Measurements from ENCODE around the gene SEC24D.
A peak's percentile ranks its signal among the peaks of the same experiment; 100 is the strongest.

Gene SEC24D

GRCh38 chr4:118712872-118713271 is 123.1 kb downstream of the SEC24D start:
- no peaks in the 10 kb centered on the region for H3K27me3 ChIP-seq (ENCODE audit: control insufficient read depth in 1 of 2, insufficient read depth in 1 of 2, low read length in 2 of 2)
- DNase-seq: peak; percentile 14
- peak overlapping the region; percentile 60 for H4K8ac ChIP-seq (ENCODE audit: low read length)
- H4K91ac ChIP-seq (ENCODE audit: low read length): no peak overlapping the region
- H2BK5ac ChIP-seq (ENCODE audit: low read depth, low read length, poor library complexity, severe bottlenecking): no peak overlapping the region
- H3K9ac ChIP-seq (ENCODE audit: low read length): no peak overlapping the region
- H3K18ac ChIP-seq (ENCODE audit: low read depth in 1 of 2, low read length in 2 of 2): peak overlapping the region in 1 of 2 experiments; percentile 21
- 76% methylated on average over 1 of the region's 1 CpG for WGBS
- H3K27ac ChIP-seq (ENCODE audit: low read length, poor library complexity, severe bottlenecking): no peak overlapping the region
- H2BK15ac ChIP-seq (ENCODE audit: low read depth, poor library complexity, severe bottlenecking): no peak overlapping the region
- H2BK120ac ChIP-seq (ENCODE audit: low read depth, low read length): no peak overlapping the region
- H3K14ac ChIP-seq (ENCODE audit: low read length in 2 of 2): peak overlapping the region in 1 of 2 experiments; percentile 8
- no peaks in the 10 kb centered on the region for H3K9me3 ChIP-seq (ENCODE audit: control insufficient read depth, low read length)
- no peak overlapping the region for H3K4me3 ChIP-seq (ENCODE audit: insufficient read depth in 1 of 2, low read depth in 1 of 2, low read length in 2 of 2)
- H3K23ac ChIP-seq (ENCODE audit: low read length in 2 of 2): peak overlapping the region in 1 of 2 experiments; percentile 72
- H3K4me1 ChIP-seq (ENCODE audit: control insufficient read depth, insufficient read depth, low read depth, low read length): no peaks in the 10 kb centered on the region
- H3K4me2 ChIP-seq (ENCODE audit: low read length, poor library complexity, severe bottlenecking): no peak overlapping the region
- H2BK12ac ChIP-seq (ENCODE audit: low read length in 2 of 2): no peak overlapping the region
- H3K4ac ChIP-seq (ENCODE audit: low read depth in 1 of 2, low read length in 2 of 2): no peak overlapping the region
- H3K36me3 ChIP-seq (ENCODE audit: control insufficient read depth in 1 of 2, insufficient read depth in 2 of 2, low read depth in 1 of 2, low read length in 2 of 2): peaks cover 8 to 47% of the 10 kb centered on the region in 2 experiments
- no peak overlapping the region for H2AFZ ChIP-seq (ENCODE audit: low read depth, low read length)
- H2AK5ac ChIP-seq (ENCODE audit: low read length, severe bottlenecking): no peak overlapping the region
- H3K79me1 ChIP-seq (replicated peaks; ENCODE audit: low read length, poor library complexity, severe bottlenecking): peaks cover 5% of the 10 kb centered on the region

GRCh38 chr4:118711052-118711451 is 124.9 kb downstream of the SEC24D start:
- H2AK5ac ChIP-seq (ENCODE audit: low read length, severe bottlenecking): no peak overlapping the region
- no peak overlapping the region for H3K18ac ChIP-seq (ENCODE audit: low read depth in 1 of 2, low read length in 2 of 2)
- no peaks in the 10 kb centered on the region for H3K9me3 ChIP-seq (ENCODE audit: control insufficient read depth, low read length)
- no peak overlapping the region for H3K23ac ChIP-seq (ENCODE audit: low read length in 2 of 2)
- H3K9ac ChIP-seq (ENCODE audit: low read length): peak overlapping the region; percentile 24
- no peak overlapping the region for H4K91ac ChIP-seq (ENCODE audit: low read length)
- H2BK12ac ChIP-seq (ENCODE audit: low read length in 2 of 2): no peak overlapping the region
- H3K4me3 ChIP-seq (ENCODE audit: insufficient read depth in 1 of 2, low read depth in 1 of 2, low read length in 2 of 2): no peak overlapping the region
- no peak overlapping the region for H3K4ac ChIP-seq (ENCODE audit: low read depth in 1 of 2, low read length in 2 of 2)
- H3K79me1 ChIP-seq (replicated peaks; ENCODE audit: low read length, poor library complexity, severe bottlenecking): peaks cover 8% of the 10 kb centered on the region
- H3K36me3 ChIP-seq (ENCODE audit: control insufficient read depth in 1 of 2, insufficient read depth in 2 of 2, low read depth in 1 of 2, low read length in 2 of 2): peaks cover 7 to 44% of the 10 kb centered on the region in 2 experiments
- H3K4me1 ChIP-seq (ENCODE audit: control insufficient read depth, insufficient read depth, low read depth, low read length): no peaks in the 10 kb centered on the region
- no peak overlapping the region for H3K27ac ChIP-seq (ENCODE audit: low read length, poor library complexity, severe bottlenecking)
- no CpG with 5 or more reads among the region's 2 CpGs for WGBS
- H2BK15ac ChIP-seq (ENCODE audit: low read depth, poor library complexity, severe bottlenecking): no peak overlapping the region
- H3K14ac ChIP-seq (ENCODE audit: low read length in 2 of 2): no peak overlapping the region
- no peak overlapping the region for H3K4me2 ChIP-seq (ENCODE audit: low read length, poor library complexity, severe bottlenecking)
- no peak overlapping the region for H4K8ac ChIP-seq (ENCODE audit: low read length)
- H2BK120ac ChIP-seq (ENCODE audit: low read depth, low read length): no peak overlapping the region
- no peak for DNase-seq
- no peaks in the 10 kb centered on the region for H3K27me3 ChIP-seq (ENCODE audit: control insufficient read depth in 1 of 2, insufficient read depth in 1 of 2, low read length in 2 of 2)
- no peak overlapping the region for H2BK5ac ChIP-seq (ENCODE audit: low read depth, low read length, poor library complexity, severe bottlenecking)
- no peak overlapping the region for H2AFZ ChIP-seq (ENCODE audit: low read depth, low read length)

- Histone ChIP-seq H2BK5ac (ENCODE audit: low read depth, low read length, poor library complexity, severe bottlenecking) (no peak overlapping the region), H2BK12ac (ENCODE audit: low read length in 2 of 2) (no peak overlapping the region), H3K4ac (ENCODE audit: low read depth in 1 of 2, low read length in 2 of 2) (no peak overlapping the region), H3K9me3 (ENCODE audit: control insufficient read depth, low read length) (no peaks in the 10 kb centered on the region), H2AK5ac (ENCODE audit: low read length, severe bottlenecking) (no peak overlapping the region), H3K27ac (ENCODE audit: low read length, poor library complexity, severe bottlenecking) (no peak overlapping the region), H3K4me2 (ENCODE audit: low read length, poor library complexity, severe bottlenecking) (no peak overlapping the region), H4K8ac (ENCODE audit: low read length) (no peak overlapping the region), H3K18ac (ENCODE audit: low read depth in 1 of 2, low read length in 2 of 2) (no peak overlapping the region), H3K4me3 (ENCODE audit: insufficient read depth in 1 of 2, low read depth in 1 of 2, low read length in 2 of 2) (no peak overlapping the region), H3K14ac (ENCODE audit: low read length in 2 of 2) (no peak overlapping the region), H3K36me3 (ENCODE audit: control insufficient read depth in 1 of 2, insufficient read depth in 2 of 2, low read depth in 1 of 2, low read length in 2 of 2) (peaks cover 16 to 83% of the 10 kb centered on the region in 2 experiments), H2BK120ac (ENCODE audit: low read depth, low read length) (no peak overlapping the region), H3K27me3 (ENCODE audit: control insufficient read depth in 1 of 2, insufficient read depth in 1 of 2, low read length in 2 of 2) (no peaks in the 10 kb centered on the region), H3K79me1 (replicated peaks; ENCODE audit: low read length, poor library complexity, severe bottlenecking) (peaks cover 19% of the 10 kb centered on the region), H2BK15ac (ENCODE audit: low read depth, poor library complexity, severe bottlenecking) (no peak overlapping the region), H2AFZ (ENCODE audit: low read depth, low read length) (no peak overlapping the region), H3K9ac (ENCODE audit: low read length) (no peak overlapping the region), H3K23ac (ENCODE audit: low read length in 2 of 2) (no peak overlapping the region), H4K91ac (ENCODE audit: low read length) (no peak overlapping the region), H3K4me1 (ENCODE audit: control insufficient read depth, insufficient read depth, low read depth, low read length) (peaks cover 2% of the 10 kb centered on the region)
- WGBS: 100% methylated on average over 1 of the region's 2 CpGs
- DNase-seq: no peak
Measured at GRCh38 chr4:118703118-118703517, 132.8 kb downstream of the SEC24D start.

GRCh38 chr4:118684873-118685811 is 150.8 kb downstream of the SEC24D start, which contains the start of gene METTL14:
Gene METTL14 (plus strand): TSS chr4:118685392. CDS start chr4:118685535, 143 bp downstream.
- H3K9me3 ChIP-seq (ENCODE audit: control insufficient read depth, low read length): no peaks in the 10 kb centered on the region
- H3K79me1 ChIP-seq (replicated peaks; ENCODE audit: low read length, poor library complexity, severe bottlenecking): peaks cover 7% of the 10 kb centered on the region
- 7% methylated on average over 42 of the region's 42 CpGs for WGBS
- H3K4ac ChIP-seq (ENCODE audit: low read depth in 1 of 2, low read length in 2 of 2): peak within 1 kb of the TSS in 1 of 2 experiments; percentile 78
- peaks cover 13 to 23% of the 10 kb centered on the region in 2 experiments for H3K36me3 ChIP-seq (ENCODE audit: control insufficient read depth in 1 of 2, insufficient read depth in 2 of 2, low read depth in 1 of 2, low read length in 2 of 2)
- H4K8ac ChIP-seq (ENCODE audit: low read length): peak within 1 kb of the TSS; percentile 88
- H3K27me3 ChIP-seq (ENCODE audit: control insufficient read depth in 1 of 2, insufficient read depth in 1 of 2, low read length in 2 of 2): no peaks in the 10 kb centered on the region
- peak within 1 kb of the TSS; percentile 43 for H2AFZ ChIP-seq (ENCODE audit: low read depth, low read length)
- no peak within 1 kb of the TSS for H4K91ac ChIP-seq (ENCODE audit: low read length)
- H3K27ac ChIP-seq (ENCODE audit: low read length, poor library complexity, severe bottlenecking): peak within 1 kb of the TSS; percentile 94
- peak within 1 kb of the TSS; percentile 92 for H2BK120ac ChIP-seq (ENCODE audit: low read depth, low read length)
- H2AK5ac ChIP-seq (ENCODE audit: low read length, severe bottlenecking): no peak within 1 kb of the TSS
- peak within 1 kb of the TSS; percentile 74 for H3K4me2 ChIP-seq (ENCODE audit: low read length, poor library complexity, severe bottlenecking)
- no peak within 1 kb of the TSS for H3K23ac ChIP-seq (ENCODE audit: low read length in 2 of 2)
- no peak within 1 kb of the TSS for H3K14ac ChIP-seq (ENCODE audit: low read length in 2 of 2)
- DNase-seq: peak; percentile 94
- peak within 1 kb of the TSS; percentile 81 to 91 for H3K4me3 ChIP-seq (ENCODE audit: insufficient read depth in 1 of 2, low read depth in 1 of 2, low read length in 2 of 2)
- H3K9ac ChIP-seq (ENCODE audit: low read length): peak within 1 kb of the TSS; percentile 92
- H3K18ac ChIP-seq (ENCODE audit: low read depth in 1 of 2, low read length in 2 of 2): peak within 1 kb of the TSS; percentile 50 to 96
- H2BK5ac ChIP-seq (ENCODE audit: low read depth, low read length, poor library complexity, severe bottlenecking): peak within 1 kb of the TSS; percentile 80
- no peak within 1 kb of the TSS for H2BK12ac ChIP-seq (ENCODE audit: low read length in 2 of 2)
- no peak within 1 kb of the TSS for H2BK15ac ChIP-seq (ENCODE audit: low read depth, poor library complexity, severe bottlenecking)
- H3K4me1 ChIP-seq (ENCODE audit: control insufficient read depth, insufficient read depth, low read depth, low read length): no peaks in the 10 kb centered on the region

Measured in mesenchymal stem cell (in vitro differentiated cells and primary cell).